ENCODE data around the gene PSMB3.

DNA sequence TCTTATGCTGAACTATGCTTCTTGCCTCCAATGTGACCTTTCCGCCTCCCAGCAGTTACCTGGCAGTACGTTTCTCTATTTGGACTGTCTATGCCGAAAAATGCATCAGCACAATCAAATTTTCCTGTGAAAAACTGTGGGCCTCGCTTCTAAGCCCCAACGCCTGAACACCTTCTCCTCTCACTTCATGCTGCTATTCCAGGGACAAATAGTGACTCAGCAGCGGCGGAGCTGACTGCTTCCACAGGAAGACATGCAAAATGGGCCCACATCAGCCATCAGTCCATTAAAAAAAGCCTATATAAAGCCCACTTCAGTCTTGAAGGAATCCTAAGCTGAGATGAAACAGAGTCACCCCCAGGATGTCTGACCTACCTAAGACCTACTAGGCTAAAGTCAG, 57.3 kb downstream of the PSMB3 start:
- TF ChIP-seq, protein P1, sequence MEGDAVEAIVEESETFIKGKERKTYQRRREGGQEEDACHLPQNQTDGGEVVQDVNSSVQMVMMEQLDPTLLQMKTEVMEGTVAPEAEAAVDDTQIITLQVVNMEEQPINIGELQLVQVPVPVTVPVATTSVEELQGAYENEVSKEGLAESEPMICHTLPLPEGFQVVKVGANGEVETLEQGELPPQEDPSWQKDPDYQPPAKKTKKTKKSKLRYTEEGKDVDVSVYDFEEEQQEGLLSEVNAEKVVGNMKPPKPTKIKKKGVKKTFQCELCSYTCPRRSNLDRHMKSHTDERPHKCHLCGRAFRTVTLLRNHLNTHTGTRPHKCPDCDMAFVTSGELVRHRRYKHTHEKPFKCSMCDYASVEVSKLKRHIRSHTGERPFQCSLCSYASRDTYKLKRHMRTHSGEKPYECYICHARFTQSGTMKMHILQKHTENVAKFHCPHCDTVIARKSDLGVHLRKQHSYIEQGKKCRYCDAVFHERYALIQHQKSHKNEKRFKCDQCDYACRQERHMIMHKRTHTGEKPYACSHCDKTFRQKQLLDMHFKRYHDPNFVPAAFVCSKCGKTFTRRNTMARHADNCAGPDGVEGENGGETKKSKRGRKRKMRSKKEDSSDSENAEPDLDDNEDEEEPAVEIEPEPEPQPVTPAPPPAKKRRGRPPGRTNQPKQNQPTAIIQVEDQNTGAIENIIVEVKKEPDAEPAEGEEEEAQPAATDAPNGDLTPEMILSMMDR (IDR thresholded peaks at IDR 0.05): no peak
- TF ChIP-seq POLR2A (IDR thresholded peaks at IDR 0.05): no peak

Data from right lobe of liver (tissue), 4 donors.